Hematopoietic multipotent progenitor cell treated with erythropoietin and hydrocortisone succinate and interleukin-3 and kit ligand, for 17 days (in vitro differentiated cells): ENCODE data around the gene MARCHF9.

Experiments
- DNase-seq: peaks from one replicate; pipeline ENCODE4 v3.0.0-alpha.2; 2015; ENCODE audit warnings: low spot score

The MARCHF9 gene

GRCh38 chr12:57737467-57738460, 17.1 kb upstream of the MARCHF9 start:
- no peak for DNase-seq

DNA sequence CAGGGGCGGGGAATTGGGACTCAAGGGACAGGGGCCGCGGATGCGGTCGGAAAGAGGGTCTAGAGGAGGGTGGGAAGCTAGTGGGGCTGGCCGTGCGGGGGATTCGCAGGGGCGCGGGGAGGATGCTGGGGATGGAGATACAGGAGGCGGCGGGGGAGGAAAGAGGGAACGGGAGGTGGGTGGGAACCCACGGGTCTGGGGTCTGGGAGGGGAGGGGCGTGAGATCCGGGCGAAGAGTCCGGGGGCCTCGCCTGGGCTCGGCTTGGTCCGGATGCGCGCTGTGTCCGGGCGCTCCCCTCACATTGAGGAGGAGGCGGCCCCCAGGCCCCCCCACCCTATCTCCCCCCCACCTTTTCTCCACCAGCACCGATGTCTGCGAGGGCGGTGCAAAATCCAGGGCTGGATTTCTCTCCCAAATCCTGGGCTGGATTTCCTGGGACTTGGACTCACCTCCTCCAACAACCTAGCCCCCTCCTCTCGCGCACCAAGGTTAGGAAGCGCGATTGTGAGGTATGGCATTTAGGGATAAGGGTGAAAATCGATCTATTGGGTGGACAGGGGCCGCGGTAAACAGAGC, 16.2 kb upstream of the MARCHF9 start, which contains the start of gene AGAP2:
AGAP2 (minus strand) TSS at position 82 of the 577 bp plus-strand sequence. CDS start 496 bp downstream, outside the sequence.
- no peak for DNase-seq

DNA sequence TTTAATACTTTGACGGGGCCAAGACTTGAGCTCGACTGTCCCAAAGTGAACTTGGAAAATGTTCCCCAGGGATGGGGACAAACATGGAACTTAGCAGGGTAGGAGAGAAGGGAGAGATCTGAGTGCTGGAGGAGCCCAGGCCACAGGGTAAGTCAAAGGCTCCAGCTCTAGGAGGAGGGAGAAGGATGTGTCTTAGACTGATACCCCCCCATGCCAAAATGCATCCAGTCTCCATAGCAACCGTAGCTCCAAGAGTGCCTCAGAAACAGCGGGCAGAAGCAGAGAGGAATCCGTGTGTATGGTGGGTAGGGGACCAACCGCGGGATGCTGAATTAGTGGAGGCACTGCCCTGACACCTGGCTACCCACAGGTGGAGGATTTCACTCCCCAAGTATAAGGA, 15.5 kb upstream of the MARCHF9 start:
- DNase-seq, result no peak

DNA sequence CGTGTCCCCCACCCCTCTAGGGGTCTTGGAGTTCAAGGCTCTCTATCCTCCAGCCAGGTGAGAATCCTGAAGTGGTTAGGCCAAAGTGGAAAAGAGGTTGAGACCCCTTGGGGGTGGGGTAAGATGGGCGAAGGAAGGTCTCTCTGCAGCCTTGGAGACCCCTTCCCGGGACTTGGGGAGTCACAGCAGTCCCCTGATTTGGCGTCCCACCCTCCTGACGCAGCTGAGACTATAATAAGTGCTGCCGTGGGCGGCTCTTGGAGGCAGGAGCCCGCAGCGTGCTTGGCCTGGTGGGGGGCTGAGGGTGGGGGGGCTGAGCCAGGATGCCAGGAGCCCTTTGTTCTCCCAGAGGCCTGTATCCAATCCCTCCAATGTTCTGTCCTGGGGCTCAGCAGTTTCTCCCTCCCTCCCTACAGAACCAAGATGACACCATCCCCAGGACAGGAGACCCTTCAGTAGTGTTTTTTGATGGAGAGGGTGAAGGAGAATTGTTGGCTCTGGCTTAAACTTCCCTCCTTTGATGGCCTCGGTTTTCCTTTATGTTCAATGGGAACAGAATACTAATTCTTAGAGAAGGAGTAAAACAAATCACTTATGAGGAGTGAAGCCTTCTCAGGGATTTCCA, 14.9 kb upstream of the MARCHF9 start:
- no peak for DNase-seq

DNA sequence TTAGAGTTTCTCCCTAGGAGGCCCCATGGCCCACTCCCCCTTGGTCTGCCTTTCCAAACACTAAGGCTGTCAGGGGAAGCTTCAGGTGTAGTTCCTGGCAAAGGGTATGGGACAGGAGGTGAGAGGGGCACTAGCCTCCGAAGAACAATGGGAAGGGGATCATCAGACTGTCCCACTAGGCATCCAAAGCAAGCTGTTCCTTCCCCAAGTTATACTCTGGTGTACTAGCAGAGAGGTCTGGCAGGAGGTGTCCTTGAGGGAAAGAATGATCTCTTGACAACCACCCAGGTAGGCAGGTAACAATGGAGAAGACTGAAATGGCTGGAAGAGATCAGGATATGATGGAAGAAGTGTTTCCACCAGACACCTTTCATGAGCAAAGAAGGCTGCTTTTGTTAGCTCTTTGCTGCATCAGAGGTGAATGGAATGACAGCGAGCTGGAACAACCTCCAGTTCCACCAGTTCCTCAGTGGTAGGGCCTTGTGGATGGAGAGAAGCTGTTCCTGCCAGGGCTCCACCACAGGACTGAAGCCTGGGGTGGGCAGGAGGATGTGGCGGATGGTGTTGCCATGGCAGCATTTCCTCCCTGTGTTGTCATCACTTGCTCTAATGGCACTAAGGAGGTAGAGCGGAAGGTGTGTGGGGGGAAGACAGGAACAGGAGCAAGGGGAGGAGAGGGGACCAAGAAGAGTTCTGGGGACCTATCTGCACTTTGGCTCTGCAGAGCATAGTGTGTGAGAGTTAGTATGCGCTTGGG, 14.1 kb upstream of the MARCHF9 start:
- DNase-seq, result no peak

DNA sequence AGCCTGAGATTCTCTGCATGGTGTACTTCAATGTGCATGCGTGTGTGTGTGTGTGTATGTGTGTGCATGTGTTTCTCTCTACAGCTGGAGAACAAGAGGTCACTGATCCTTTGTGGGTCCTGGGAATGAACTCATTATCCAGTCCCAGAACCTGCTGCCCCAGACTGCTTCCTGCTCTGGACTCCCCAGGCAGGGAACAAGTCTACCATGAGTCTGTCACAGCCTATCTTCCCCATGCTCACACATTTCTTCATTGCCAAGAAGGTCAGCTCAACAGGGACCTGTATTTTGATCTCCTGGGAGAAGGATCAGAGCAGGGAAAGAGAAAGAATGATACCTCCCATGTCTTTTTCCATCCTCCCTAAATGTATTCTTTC, 13.5 kb upstream of the MARCHF9 start:
- DNase-seq, result no peak

- DNase-seq, result peak; percentile 52
These were observed 12.8 kb upstream of the MARCHF9 start for GRCh38 chr12:57741844-57742738.

- no peak for DNase-seq
These were observed 11.1 kb upstream of the MARCHF9 start for GRCh38 chr12:57743769-57744168.

DNA sequence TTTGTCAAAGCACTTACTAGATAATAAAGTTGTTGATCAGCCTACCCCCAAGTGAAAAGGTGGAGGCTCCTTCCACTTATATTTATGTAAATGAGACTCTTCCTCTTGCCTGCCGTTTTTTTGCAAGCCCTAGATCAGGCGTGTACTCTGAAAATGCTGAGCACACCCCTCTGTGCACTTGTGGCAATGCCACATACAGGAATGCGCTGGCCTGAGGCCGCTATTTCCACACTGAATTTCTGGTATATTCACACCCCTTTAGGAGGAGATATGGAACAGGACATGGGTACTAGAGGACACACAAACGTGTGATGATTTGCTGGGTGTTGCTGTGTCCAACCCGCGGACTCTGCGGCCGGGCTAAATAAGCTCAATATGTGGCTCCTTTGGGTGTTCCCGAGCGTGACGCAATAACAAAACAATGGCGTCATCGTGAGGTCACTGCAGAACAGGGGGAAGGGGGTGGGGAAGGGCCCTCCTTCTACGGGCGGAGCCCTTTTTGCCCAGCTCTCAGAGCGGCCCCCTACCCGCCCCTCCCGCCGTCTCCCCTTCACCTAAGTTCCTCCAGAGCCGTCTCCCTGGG, 10.6 kb upstream of the MARCHF9 start:
- peak; percentile 88 for DNase-seq

GRCh38 chr12:57744777-57745484, 10.0 kb upstream of the MARCHF9 start, which contains the start of gene TSPAN31:
Gene TSPAN31, plus strand, starts transcription at chr12:57745039. Its CDS starts 116 bp downstream, at chr12:57745155.
- DNase-seq, result peak; percentile 95

DNA sequence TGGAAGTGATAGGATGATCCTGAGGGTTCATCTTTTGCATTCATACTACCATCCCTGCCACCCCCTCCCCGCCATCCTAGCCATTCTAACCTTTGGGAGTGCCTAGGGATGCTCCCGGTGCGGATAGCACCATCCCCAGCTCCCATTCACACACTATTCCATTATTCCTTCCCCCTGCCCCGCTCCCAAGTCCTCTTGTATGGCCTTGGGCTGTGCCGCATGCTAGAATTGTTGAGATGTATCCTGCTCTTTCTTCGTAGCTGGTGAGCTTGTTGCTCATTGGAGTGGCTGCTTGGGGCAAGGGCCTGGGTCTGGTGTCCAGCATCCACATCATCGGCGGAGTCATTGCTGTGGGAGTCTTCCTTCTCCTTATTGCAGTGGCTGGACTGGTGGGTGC, 9.4 kb upstream of the MARCHF9 start:
- peak; percentile 13 for DNase-seq

GRCh38 chr12:57746025-57746424, 8.9 kb upstream of the MARCHF9 start:
- peak; percentile 10 for DNase-seq

GRCh38 chr12:57749061-57749460, 5.8 kb upstream of the MARCHF9 start:
- no peak for DNase-seq

DNA sequence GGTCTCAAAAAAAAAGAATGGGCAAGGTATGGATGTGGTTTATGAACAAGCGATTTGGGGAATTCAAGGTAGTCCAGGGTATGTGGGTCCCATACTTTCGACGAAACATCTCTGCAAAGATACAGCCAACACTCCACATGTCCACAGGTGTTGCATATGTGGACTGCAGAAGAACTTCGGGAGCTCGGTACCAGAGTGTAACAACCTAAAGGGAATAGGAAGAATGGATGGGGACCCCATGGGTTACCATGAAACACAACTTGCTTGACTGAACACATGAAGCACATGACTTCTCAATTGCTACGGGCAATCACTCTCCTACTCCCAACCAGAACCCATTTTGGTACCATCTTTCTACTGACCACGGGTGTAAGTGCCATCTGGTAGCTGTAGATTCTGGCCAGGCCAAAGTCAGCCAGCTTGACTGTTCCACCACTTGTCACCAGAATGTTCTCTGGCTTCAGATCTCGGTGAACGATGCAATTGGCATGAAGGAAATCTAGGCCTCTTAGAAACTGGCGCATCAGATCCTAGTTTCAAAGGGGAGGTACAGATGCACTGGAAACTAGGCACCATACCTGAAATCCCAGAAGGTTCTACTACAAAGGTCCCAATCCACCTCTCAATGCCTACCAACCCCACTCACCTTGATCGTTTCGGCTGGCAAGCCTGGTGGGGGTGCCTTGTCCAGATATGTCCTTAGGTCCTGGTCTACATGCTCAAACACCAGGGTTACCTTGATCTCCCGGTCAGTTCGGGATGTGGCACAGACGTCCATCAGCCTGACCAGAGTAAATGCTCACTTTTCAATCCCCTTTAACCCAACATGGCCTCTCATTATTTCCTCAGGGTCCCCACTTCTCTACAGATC, 4.1 kb upstream of the MARCHF9 start:
- peak; percentile 17 for DNase-seq

DNA sequence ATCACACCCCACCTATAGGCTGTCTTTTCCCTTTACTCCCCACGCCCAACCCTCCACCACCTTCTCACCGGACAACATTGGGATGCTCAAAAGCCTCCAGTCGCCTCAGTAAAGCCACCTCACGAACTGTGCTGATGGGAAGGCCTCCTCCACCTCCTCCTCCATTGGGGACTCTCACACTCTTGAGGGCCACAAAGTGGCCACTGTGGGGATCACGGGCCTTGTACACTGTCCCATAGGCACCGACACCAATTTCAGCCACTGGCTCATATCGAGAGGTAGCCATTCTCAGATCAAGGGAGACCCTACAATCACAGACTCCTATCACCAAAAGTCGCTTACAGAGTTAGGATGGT, 3.5 kb upstream of the MARCHF9 start:
- no peak for DNase-seq

DNA sequence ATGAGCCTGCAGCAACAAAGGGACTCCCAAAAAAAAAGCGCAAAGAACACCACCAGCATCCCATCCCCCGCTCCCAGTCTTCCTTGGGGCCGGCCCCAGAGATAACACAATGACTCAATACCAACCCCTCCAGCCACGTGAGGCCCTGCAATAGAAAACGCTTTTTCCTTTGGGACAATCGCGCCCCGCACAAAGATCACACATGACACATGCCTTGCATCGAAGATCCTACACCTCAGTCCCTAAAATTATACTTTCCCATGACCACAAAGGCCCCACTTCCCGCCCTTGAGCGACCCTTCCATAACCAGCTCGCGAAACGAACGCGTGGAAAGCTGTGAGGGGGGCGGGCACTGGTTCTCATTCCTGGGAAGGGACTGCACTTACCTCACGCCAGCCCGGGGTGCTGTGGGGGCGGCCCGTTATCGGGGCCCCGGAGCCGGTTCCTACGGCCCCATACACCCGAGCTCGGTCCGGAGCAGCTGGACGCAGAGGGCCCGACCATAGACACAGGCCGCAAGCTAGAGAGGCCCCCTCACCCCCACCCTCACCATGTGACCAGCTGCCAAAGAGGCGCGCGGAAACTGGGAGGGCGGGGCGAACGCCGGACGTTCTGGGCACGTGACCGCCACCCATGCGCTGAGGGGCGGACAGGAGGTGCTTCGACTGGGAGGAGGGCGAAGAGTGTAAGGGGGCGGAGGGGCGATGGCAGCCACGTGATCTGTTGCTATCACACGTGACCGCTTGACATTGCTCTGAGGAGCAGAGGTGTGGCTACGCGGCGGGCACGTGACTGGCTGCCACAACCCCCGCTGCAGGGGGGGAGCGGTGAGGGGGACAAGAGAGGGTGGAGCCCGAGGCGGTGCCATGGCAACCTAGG, 2.9 kb upstream of the MARCHF9 start, which contains the start of gene CDK4:
CDK4 (minus strand) TSS at position 523 of the 880 bp plus-strand sequence. CDS start 593 bp downstream, outside the sequence.
- DNase-seq, result peak; percentile 99

- no peak for DNase-seq
These were observed 2.3 kb upstream of the MARCHF9 start for GRCh38 chr12:57752668-57753000.
